HepG2 (cell line): Measurements from ENCODE around the gene RUSF1. TPM values are rescaled to one million over a fixed set of nuclear protein-coding genes. Genes with fewer than 3 reads are reported as not detected.

Experiments
- ATRX ChIP-seq: sonication (generic); formaldehyde crosslinking; IDR thresholded peaks from 2 replicates; pipeline ENCODE4 v1.4.0; 2020; ENCODE audit warnings: missing genetic modification reagents, borderline replicate concordance
- HDAC2 ChIP-seq: sonication (generic); formaldehyde crosslinking; IDR thresholded peaks from 2 replicates; pipeline ENCODE4 v1.4.0; 2020; ENCODE audit warnings: missing genetic modification reagents
- HOXD1 ChIP-seq: sonication (generic); formaldehyde crosslinking; IDR thresholded peaks from 2 replicates; pipeline ENCODE4 v1.5.0; 2020; ENCODE audit warnings: missing genetic modification reagents
- KAT8 ChIP-seq: IDR thresholded peaks from 2 replicates; pipeline ENCODE4 v1.6.1; 2016; ENCODE audit warnings: missing genetic modification reagents, missing compliant biosample characterization
- MYNN ChIP-seq: sonication (generic); formaldehyde crosslinking; IDR thresholded peaks from 2 replicates; pipeline ENCODE4 v1.4.0; 2020; ENCODE audit warnings: mild to moderate bottlenecking, low read depth, missing genetic modification reagents
- NCOA2 ChIP-seq: sonication (generic); formaldehyde crosslinking; IDR thresholded peaks from 2 replicates; pipeline ENCODE4 v1.8.0; 2022; ENCODE audit warnings: inconsistent platforms
- NFKB2 ChIP-seq: sonication (generic); formaldehyde crosslinking; IDR thresholded peaks from 2 replicates; pipeline ENCODE4 v1.4.0; 2020; ENCODE audit warnings: missing genetic modification reagents, borderline replicate concordance
- NPAS2 ChIP-seq: sonication (generic); formaldehyde crosslinking; IDR thresholded peaks from 2 replicates; pipeline ENCODE4 v1.8.0; 2022; ENCODE audit warnings: mild to moderate bottlenecking, missing genetic modification reagents, borderline replicate concordance
- RNF2 ChIP-seq: fragments of 450-650 bp; conservative IDR thresholded peaks from 2 replicates; pipeline ENCODE4 v1.6.1; 2016; ENCODE audit warnings: low read depth
- RORA ChIP-seq: sonication (generic); formaldehyde crosslinking; IDR thresholded peaks from 2 replicates; pipeline ENCODE4 v1.5.0; 2020; ENCODE audit warnings: mild to moderate bottlenecking, missing genetic modification reagents, moderate library complexity
- SALL1 ChIP-seq: sonication (generic); formaldehyde crosslinking; IDR thresholded peaks from 2 replicates; pipeline ENCODE4 v1.8.0; 2022; ENCODE audit warnings: mild to moderate bottlenecking, missing genetic modification reagents
- SETDB1 ChIP-seq: sonication (generic); formaldehyde crosslinking; IDR thresholded peaks from 2 replicates; pipeline ENCODE4 v1.5.1; 2020; ENCODE audit warnings: missing genetic modification reagents, mild to moderate bottlenecking, borderline replicate concordance
- SP1 ChIP-seq, 2 experiments: fragments of 450-650 bp in 1 of 2; sonication (generic) in 1 of 2; formaldehyde crosslinking in 1 of 2; IDR thresholded peaks; 2 replicates each; pipeline versions ENCODE4 v1.4.0 to v1.6.1; 2016 to 2020; ENCODE audit warnings: missing genetic modification reagents in 1 of 2
- TBP ChIP-seq: sonication (generic); formaldehyde crosslinking; IDR thresholded peaks from 2 replicates; pipeline ENCODE4 v1.5.0; 2020; ENCODE audit warnings: missing genetic modification reagents
- YEATS2 ChIP-seq: sonication (generic); formaldehyde crosslinking; IDR thresholded peaks from 2 replicates; pipeline ENCODE4 v1.4.0; 2020; ENCODE audit warnings: missing genetic modification reagents, borderline replicate concordance
- ZNF44 ChIP-seq: sonication (generic); formaldehyde crosslinking; IDR thresholded peaks from 2 replicates; pipeline ENCODE4 v1.5.1; 2020; ENCODE audit warnings: mild to moderate bottlenecking, missing genetic modification reagents
- ZNF451 ChIP-seq: sonication (generic); formaldehyde crosslinking; IDR thresholded peaks from 2 replicates; pipeline ENCODE4 v1.5.0; 2020; ENCODE audit warnings: mild to moderate bottlenecking, missing genetic modification reagents
- ZNF615 ChIP-seq: sonication (generic); formaldehyde crosslinking; IDR thresholded peaks from 2 replicates; pipeline ENCODE4 v1.5.0; 2020; ENCODE audit warnings: mild to moderate bottlenecking, missing genetic modification reagents, borderline replicate concordance
- ZNF75D ChIP-seq: sonication (generic); formaldehyde crosslinking; IDR thresholded peaks from 2 replicates; pipeline ENCODE4 v1.8.1; 2023; ENCODE audit warnings: missing genetic modification reagents, mild to moderate bottlenecking, borderline replicate concordance
- ZNF776 ChIP-seq: sonication (generic); formaldehyde crosslinking; IDR thresholded peaks from 2 replicates; pipeline ENCODE4 v1.4.0; 2020; ENCODE audit warnings: mild to moderate bottlenecking, missing genetic modification reagents
- polyA plus RNA-seq, 8 experiments: library from polyadenylated mRNA; depleted of rRNA in 3 of 8; stranded (reverse) in 7 of 8; unstranded in 1 of 8; fragments of >200 nt; fragmentation: Illumina TruSeq in 4 of 8; extraction: Trizol in 4 of 8; gene quantifications; 2 replicates each; pipeline versions ENCODE4 v1.2.1 to v1.2.3, GENCODE V29; 2011 to 2016; ENCODE audit warnings: low read depth in 4 of 8, missing spikeins in 1 of 8, mixed read lengths in 1 of 8; ENCODE audit not compliant: insufficient read depth in 1 of 8
- total RNA-seq, 5 experiments: library from RNA; depleted of rRNA; stranded (reverse); fragments of >200 nt; fragmentation: Illumina TruSeq; extraction: Trizol; gene quantifications; 2 replicates each; pipeline ENCODE4 v1.2.3, GENCODE V29; 2016; ENCODE audit warnings: low read depth in 1 of 5
- TF ChIP-seq, protein P1 (sequence below): sonication (generic); formaldehyde crosslinking; IDR thresholded peaks from 2 replicates; pipeline ENCODE4 v1.4.0; 2020; ENCODE audit warnings: mild to moderate bottlenecking, missing genetic modification reagents
- TF ChIP-seq, protein P2 (sequence below): sonication (generic); formaldehyde crosslinking; IDR thresholded peaks from 2 replicates; pipeline ENCODE4 v1.5.1; 2020; ENCODE audit warnings: missing genetic modification reagents, mild to moderate bottlenecking, borderline replicate concordance
- TF ChIP-seq, protein P3 (sequence below): sonication (generic); formaldehyde crosslinking; IDR thresholded peaks from 2 replicates; pipeline ENCODE4 v1.4.0; 2020; ENCODE audit warnings: missing genetic modification reagents, mild to moderate bottlenecking, borderline replicate concordance

RUSF1 gene
- total and polyA plus RNA-seq, 2 of the 13 experiments (the other 11 are each of a cell fraction or from before 2014, with no cell fraction given), result 40.8 to 50.2 TPM

DNA sequence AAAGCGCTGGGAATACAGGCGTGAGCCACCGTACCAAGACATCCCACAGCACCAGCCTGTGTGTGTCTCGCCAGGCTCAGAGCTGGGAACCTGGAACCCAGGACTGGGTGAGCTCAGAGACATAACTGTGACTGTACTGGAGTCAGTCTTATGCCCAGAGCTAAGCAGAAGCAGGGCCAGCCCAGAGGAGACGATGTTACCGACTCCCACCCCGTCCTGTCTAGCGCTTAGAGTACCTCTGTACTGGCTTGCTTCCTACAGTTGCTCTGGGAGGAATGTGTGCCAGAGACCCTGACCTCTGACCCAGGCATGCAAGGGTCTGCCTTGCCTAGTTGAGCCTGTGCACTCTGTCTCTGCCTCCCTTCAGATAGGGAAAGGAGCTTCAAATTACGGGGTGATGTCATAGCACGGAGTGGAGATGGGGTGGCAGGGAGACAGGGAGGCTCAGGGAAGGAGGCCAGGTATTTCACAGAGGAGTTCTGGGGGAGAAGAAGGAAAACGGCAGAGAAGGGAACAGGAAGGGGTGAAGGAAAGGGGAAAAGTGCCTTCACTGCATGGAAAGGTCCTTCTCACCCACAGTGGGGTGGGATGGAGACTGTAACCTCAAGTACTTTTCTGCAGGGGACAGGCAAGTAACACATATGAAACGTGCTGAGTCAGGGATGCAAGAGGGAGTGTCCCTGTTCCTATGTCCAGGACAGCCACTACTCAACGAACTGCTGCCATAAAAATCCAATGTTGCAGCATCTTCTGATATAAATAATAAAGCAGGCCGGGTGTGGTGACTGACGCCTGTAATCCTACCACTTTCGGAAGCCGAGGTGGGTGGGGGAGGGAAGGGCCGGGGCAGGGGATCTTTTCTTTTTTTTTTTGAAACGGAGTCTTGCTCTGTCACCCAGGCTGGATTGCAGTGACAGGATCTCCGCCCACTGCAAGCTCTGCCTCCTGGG lies 54.7 kb downstream of the RUSF1 start (continued):
- TF ChIP-seq, protein P1, sequence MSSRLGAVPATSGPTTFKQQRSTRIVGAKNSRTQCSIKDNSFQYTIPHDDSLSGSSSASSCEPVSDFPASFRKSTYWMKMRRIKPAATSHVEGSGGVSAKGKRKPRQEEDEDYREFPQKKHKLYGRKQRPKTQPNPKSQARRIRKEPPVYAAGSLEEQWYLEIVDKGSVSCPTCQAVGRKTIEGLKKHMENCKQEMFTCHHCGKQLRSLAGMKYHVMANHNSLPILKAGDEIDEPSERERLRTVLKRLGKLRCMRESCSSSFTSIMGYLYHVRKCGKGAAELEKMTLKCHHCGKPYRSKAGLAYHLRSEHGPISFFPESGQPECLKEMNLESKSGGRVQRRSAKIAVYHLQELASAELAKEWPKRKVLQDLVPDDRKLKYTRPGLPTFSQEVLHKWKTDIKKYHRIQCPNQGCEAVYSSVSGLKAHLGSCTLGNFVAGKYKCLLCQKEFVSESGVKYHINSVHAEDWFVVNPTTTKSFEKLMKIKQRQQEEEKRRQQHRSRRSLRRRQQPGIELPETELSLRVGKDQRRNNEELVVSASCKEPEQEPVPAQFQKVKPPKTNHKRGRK (CRISPR knock-in tag), result no peak
- TF ChIP-seq ZNF776 (CRISPR knock-in tag) (no peak), MYNN (CRISPR knock-in tag) (0 out of 2 replicates have a peak, but pooled peaks have one; percentile 12), ZNF615 (CRISPR knock-in tag) (no peak), ZNF75D (CRISPR knock-in tag) (no peak), RORA (CRISPR knock-in tag) (no peak), ZNF451 (CRISPR knock-in tag) (0 out of 2 replicates have a peak, but pooled peaks have one; percentile 66), NFKB2 (CRISPR knock-in tag) (peak; percentile 45; the same call in 1 of the 2 replicates), SETDB1 (CRISPR knock-in tag) (no peak), ZNF44 (CRISPR knock-in tag) (no peak), ATRX (CRISPR knock-in tag) (no peak), SALL1 (CRISPR knock-in tag) (peak; percentile 77), KAT8 (0 out of 2 replicates have a peak, but pooled peaks have one; percentile 36), NCOA2 (CRISPR knock-in tag) (peak; percentile 65), HDAC2 (CRISPR knock-in tag) (peak; percentile 70; the same call in 1 of the 2 replicates), HOXD1 (CRISPR knock-in tag) (peak; percentile 26; the same call in 1 of the 2 replicates), NPAS2 (no peak), TBP (CRISPR knock-in tag) (no peak), YEATS2 (CRISPR knock-in tag) (peak; percentile 59; the same call in 1 of the 2 replicates), SP1 (IDR thresholded peaks at IDR 0.05) (no peak), SP1 (CRISPR knock-in tag; IDR thresholded peaks at IDR 0.05) (0 out of 2 replicates have a peak, but pooled peaks have one; percentile 22), RNF2 (no peak)
- TF ChIP-seq, protein P2, sequence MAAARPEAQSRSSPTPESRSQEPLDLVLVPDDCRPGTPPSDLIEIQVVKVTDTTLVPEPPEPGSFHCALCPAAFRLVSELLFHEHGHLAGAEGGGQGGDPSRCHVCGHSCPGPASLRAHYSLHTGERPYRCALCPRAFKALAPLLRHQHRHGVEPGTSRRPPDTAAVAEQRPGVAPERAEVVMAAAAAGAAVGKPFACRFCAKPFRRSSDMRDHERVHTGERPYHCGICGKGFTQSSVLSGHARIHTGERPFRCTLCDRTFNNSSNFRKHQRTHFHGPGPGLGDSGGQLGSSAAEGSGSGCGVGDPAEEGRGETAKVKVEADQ (CRISPR knock-in tag), result 0 out of 2 replicates have a peak, but pooled peaks have one; percentile 6
- TF ChIP-seq, protein P3, sequence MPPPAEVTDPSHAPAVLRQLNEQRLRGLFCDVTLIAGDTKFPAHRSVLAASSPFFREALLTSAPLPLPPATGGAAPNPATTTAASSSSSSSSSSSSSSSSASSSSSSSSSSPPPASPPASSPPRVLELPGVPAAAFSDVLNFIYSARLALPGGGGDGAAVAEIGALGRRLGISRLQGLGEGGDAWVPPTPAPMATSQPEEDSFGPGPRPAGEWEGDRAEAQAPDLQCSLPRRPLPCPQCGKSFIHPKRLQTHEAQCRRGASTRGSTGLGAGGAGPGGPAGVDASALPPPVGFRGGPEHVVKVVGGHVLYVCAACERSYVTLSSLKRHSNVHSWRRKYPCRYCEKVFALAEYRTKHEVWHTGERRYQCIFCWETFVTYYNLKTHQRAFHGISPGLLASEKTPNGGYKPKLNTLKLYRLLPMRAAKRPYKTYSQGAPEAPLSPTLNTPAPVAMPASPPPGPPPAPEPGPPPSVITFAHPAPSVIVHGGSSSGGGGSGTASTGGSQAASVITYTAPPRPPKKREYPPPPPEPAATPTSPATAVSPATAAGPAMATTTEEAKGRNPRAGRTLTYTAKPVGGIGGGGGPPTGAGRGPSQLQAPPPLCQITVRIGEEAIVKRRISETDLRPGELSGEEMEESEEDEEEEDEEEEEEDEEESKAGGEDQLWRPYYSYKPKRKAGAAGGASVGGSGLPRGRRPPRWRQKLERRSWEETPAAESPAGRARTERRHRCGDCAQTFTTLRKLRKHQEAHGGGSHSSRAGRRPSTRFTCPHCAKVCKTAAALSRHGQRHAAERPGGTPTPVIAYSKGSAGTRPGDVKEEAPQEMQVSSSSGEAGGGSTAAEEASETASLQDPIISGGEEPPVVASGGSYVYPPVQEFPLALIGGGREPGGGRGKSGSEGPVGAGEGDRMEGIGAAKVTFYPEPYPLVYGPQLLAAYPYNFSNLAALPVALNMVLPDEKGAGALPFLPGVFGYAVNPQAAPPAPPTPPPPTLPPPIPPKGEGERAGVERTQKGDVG (CRISPR knock-in tag), result no peak
